GM23338 (cell line): Measurements from ENCODE around the gene CADPS2.

Source experiments
- ETS1 ChIP-seq: IDR thresholded peaks from 2 replicates; pipeline ENCODE4 v1.6.1; 2016; ENCODE audit warnings: antibody characterized with exemption
- EZH2 ChIP-seq: fragments of 200-600 bp; sonication (generic); IDR thresholded peaks from one replicate; pipeline ENCODE4 v1.8.0; 2017; ENCODE audit warnings: antibody characterized with exemption, mild to moderate bottlenecking, low read depth; ENCODE audit not compliant: unreplicated experiment
- EZH2phosphoT487 ChIP-seq: fragments of 200-600 bp; sonication (generic); IDR thresholded peaks from one replicate; pipeline ENCODE4 v1.8.1; 2018; ENCODE audit warnings: antibody characterized with exemption; ENCODE audit not compliant: unreplicated experiment
- TF ChIP-seq, protein P1 (sequence below), 2 experiments: fragments of 200-600 bp in 1 of 2; sonication (generic) in 1 of 2; conservative IDR thresholded peaks; 2 replicates each; pipeline versions ENCODE4 v1.5.1 to v1.6.1; 2016 to 2017; ENCODE audit warnings: antibody characterized with exemption in 2 of 2, low read depth in 2 of 2, mild to moderate bottlenecking in 2 of 2, moderate library complexity in 1 of 2
- TF ChIP-seq, protein P2 (sequence below): IDR thresholded peaks from one replicate; pipeline ENCODE4 v1.6.1; 2018; ENCODE audit warnings: antibody characterized with exemption; ENCODE audit not compliant: unreplicated experiment

GRCh38 chr7:122726881-122727280 is 159.4 kb downstream of the CADPS2 start:
- TF ChIP-seq, protein P1, sequence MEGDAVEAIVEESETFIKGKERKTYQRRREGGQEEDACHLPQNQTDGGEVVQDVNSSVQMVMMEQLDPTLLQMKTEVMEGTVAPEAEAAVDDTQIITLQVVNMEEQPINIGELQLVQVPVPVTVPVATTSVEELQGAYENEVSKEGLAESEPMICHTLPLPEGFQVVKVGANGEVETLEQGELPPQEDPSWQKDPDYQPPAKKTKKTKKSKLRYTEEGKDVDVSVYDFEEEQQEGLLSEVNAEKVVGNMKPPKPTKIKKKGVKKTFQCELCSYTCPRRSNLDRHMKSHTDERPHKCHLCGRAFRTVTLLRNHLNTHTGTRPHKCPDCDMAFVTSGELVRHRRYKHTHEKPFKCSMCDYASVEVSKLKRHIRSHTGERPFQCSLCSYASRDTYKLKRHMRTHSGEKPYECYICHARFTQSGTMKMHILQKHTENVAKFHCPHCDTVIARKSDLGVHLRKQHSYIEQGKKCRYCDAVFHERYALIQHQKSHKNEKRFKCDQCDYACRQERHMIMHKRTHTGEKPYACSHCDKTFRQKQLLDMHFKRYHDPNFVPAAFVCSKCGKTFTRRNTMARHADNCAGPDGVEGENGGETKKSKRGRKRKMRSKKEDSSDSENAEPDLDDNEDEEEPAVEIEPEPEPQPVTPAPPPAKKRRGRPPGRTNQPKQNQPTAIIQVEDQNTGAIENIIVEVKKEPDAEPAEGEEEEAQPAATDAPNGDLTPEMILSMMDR (conservative IDR thresholded peaks at IDR 0.05; ENCODE audit: low read depth in 2 of 2): no peak
- TF ChIP-seq EZH2phosphoT487 (no peak), EZH2 (no peak), ETS1 (no peak)
- TF ChIP-seq, protein P2, sequence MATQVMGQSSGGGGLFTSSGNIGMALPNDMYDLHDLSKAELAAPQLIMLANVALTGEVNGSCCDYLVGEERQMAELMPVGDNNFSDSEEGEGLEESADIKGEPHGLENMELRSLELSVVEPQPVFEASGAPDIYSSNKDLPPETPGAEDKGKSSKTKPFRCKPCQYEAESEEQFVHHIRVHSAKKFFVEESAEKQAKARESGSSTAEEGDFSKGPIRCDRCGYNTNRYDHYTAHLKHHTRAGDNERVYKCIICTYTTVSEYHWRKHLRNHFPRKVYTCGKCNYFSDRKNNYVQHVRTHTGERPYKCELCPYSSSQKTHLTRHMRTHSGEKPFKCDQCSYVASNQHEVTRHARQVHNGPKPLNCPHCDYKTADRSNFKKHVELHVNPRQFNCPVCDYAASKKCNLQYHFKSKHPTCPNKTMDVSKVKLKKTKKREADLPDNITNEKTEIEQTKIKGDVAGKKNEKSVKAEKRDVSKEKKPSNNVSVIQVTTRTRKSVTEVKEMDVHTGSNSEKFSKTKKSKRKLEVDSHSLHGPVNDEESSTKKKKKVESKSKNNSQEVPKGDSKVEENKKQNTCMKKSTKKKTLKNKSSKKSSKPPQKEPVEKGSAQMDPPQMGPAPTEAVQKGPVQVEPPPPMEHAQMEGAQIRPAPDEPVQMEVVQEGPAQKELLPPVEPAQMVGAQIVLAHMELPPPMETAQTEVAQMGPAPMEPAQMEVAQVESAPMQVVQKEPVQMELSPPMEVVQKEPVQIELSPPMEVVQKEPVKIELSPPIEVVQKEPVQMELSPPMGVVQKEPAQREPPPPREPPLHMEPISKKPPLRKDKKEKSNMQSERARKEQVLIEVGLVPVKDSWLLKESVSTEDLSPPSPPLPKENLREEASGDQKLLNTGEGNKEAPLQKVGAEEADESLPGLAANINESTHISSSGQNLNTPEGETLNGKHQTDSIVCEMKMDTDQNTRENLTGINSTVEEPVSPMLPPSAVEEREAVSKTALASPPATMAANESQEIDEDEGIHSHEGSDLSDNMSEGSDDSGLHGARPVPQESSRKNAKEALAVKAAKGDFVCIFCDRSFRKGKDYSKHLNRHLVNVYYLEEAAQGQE: no peak
